ENCODE measurements around the gene ZNF41.
"Not testable (repeated sequence)": the region's sequence is repeated elsewhere in the genome, so short reads cannot be mapped to it uniquely, and the experiment has no call there.

ZNF41 gene

DNA sequence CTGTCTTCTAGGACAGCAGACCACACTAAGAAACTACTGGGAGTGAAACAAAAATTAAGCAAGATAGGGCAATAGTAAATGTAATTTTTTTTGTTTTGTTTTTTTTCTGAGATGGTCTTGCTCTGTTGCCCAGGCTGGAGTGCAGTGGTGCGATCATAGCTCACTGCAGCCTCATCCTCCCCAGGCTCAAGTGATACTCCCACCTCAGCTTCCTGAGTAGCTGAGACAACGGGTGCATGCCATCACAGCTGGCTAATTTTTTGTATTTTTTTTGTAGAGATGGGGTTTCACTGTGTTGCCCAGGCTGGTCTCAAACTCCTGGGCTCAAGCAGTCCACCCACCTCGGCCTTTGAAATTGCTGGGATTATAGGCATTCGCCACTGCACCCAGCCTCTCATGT, 9.1 kb upstream of the ZNF41 start:
- not testable (repeated sequence) for DNase-seq (ENCODE audit: low read depth in 2 of 2)

DNA sequence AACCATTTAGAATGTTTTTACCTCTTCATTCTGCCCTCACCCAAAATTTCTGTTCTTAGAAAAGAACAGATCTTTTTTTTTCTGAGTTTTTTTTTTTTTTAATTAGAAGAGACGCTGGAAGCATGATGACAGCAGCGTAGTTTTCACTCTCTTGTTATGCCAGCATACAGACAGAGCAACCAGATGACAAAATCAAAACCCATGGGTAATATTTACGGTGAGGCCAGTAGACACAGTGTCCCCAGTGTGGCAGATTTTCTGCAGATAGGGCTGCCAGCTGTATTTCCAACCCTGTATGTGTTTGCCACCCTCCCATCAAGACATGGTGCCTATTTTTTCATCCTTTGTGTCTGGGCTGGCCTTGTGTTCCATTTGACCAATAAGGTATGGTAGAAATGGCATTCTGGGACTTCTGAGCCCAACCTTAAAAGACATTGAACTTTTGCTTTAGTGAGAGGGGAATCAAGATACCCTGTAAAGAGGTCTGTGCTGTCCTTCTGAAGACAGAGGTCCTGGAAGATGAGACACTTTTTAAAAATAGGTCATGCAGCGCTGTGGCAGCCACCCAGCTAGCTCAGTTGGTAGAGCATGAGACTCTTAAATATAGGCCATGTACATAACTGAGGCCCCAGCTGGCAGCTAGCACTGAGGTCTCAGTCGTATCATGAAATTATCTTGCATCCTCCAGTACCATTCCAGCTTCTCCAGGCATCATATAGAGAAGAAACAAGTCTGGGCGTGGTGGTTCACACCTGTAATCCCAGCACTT, 6.7 kb upstream of the ZNF41 start:
- no peak for DNase-seq (ENCODE audit: low read depth in 2 of 2)

DNA sequence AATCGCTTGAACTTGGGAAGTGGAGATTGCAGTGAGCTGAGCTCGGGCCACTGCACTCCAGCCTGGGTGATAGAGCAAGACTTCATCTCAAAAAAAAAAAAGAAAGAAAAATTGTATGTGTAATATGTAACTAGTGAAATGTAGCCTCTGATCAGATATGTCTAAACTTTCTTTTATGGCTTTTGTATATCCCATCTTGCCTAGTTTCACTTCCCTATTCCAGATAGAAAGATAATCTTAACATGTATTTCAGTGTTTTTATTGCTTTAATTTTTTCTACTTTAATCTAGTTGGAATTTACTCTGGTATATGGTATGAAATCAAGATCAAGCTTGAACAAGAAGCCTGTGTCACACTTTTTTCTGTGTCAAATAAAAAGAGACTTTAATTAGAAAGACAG, 1.9 kb upstream of the ZNF41 start:
- DNase-seq (ENCODE audit: low read depth in 2 of 2): no peak

DNA sequence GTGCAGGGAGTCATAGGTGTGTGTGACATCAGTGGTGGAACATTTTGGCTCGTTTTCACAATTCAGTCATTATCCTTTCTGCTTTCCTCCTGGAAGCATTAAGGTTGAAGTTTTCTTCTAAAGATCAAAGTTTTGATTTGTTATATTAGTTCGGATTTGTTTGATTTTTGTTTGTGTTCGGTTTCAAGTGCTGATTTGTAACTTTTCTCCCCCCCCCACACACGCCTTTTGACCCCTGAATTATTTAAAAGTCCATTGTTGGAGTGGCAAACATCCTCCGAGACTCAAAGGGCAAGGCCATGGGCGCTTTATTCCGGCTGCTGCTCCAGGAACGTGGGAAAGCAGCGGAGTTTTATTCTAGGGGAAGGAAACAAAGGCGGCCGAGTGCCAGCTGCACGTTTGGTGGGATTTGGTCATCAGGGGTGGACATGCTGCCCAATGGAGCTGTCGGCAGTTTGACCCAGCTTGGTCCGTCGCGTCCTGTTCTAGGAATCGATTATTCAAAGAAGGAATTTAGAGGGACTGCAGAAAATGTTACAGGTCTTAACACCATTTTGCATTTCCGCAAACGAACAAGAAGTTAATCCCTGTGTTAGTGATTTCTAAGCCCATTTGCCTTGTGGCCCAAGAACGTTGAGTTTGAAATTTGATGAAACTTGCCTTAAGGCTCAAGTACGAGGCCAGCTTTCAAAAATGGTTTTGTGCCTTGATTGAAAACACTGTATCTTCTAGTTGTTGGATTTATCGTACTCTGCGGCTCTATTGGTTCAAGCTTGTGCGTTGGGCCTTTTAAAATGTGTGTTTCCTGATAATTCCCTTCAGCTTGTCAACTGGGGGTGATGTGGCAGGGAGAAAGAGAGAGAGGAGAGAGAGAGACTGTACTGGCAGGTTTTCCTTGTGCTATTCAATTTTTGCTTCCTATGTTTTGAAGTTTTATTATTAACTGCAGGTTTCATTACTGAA, 565 bp upstream of the ZNF41 start:
- DNase-seq (ENCODE audit: low read depth in 2 of 2): no peak

DNA sequence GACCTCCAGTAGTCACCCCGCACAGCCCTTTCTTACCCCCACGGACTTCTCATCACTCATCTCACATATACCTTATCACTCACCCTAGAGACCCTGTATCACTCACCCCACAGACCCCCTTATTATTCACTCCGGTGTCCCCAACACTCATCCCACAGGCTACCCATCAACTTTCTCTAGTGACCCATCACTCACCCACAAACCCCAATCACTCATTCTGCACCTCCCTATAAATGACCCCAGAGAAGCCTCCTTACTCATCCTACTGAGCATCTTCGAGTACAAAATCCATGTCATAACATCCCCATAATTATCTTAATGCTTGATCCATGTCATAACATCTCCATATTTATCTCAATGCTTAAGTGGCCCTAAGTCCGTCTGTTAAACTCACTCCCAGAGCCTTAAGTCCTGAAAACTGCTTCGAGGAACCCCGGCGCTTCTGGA, 934 bp downstream of the ZNF41 start:
- DNase-seq (ENCODE audit: low read depth in 2 of 2): peak in 1 of 2 donors; percentile 4

DNA sequence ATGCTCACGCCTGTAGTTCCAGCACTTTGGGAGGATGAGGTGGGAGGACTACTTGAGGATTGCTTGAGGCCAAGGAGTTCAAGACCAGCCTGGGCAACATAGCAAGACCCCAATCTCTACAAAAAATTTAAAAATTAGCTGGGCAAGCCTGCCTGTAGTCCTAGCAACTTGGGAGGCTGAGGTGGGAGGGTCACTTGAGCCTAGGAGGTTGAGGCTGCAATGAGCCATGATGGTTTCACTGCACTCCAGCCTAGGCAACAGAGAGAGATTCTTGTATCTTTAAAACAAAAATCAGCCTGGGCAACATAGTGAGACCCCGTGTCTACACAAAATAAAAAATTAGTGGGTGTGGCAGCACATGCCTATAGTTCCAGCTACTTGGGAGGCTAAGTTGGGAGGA, 1.9 kb downstream of the ZNF41 start:
- DNase-seq (ENCODE audit: low read depth in 2 of 2): no peak

DNA sequence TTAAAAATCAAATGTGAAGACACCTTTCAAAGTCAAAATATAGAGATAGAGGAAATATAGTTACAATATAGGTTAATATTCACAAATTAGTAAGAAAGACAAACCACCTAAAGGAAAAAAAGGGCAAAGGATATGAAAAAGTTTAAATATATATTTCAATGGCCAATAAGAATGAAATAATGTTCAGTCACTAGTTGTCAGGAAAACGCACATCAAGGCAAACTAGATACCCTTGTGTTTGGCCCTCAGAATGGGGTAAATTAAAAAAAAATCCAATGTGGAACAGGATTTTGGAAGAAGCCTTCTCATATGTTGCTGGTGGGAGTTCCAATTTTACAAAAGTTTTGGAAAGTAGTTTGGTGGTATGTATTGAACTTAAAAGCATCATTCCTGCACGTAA, 2.4 kb downstream of the ZNF41 start:
- DNase-seq (ENCODE audit: low read depth in 2 of 2): no peak

DNA sequence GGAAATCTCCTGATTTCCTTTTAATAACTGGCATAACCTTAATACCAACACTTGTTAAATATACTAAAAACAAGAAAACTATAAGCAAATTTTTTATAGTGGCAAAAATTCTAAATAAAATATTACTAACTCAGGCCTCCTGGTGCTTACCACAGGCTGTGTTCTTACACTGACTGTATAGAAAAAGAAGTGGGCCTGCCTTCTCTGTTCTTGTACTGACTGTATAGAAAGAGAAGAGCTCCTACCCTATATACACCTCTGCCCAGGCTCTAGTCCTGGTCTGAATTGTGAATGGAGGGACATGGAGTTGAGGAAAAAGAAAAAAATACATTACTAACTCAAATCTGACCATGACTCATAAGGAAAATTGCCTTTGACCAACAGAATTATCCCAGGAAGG, 7.5 kb downstream of the ZNF41 start:
- no peak for DNase-seq (ENCODE audit: low read depth in 2 of 2)

DNA sequence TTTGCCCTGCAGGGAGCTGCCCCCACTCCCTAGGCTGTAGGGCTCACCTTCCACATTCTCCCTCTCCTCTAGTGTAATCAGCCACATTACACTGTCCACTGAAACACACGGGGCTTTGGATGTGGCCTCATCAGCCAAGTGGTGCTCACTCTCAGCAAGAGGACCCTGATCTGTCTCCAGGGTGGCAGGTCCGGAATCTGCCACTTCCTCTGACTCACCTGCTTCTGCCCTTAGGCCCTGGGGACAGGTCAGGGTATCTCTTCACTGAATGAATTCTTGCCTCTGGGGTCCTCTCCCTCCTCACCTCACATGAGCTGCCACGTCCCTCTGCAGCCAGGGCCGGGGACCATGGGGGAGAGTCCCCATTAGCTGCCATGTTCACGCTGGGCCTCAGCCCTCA, 15.9 kb downstream of the ZNF41 start:
- DNase-seq (ENCODE audit: low read depth in 2 of 2): no peak

DNA sequence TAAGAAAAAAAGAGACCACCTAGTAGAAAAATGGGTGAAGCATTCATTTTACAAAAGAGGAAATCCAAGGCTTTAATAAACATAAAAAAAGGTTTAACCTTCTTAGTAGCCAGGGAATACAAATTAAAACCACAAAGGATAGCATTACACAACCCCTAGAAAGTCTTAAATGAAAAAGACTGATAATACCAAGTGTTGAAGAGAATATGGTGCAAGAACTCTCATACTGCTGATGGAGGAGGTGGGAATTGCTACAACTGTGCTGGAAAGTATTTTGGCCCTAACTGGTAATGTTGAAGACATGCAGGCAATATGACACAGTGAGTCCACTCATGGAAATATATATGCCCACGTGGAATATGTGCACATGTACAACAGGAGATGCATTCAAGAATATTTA, 22.5 kb downstream of the ZNF41 start:
- no peak for DNase-seq (ENCODE audit: low read depth in 2 of 2)

DNA sequence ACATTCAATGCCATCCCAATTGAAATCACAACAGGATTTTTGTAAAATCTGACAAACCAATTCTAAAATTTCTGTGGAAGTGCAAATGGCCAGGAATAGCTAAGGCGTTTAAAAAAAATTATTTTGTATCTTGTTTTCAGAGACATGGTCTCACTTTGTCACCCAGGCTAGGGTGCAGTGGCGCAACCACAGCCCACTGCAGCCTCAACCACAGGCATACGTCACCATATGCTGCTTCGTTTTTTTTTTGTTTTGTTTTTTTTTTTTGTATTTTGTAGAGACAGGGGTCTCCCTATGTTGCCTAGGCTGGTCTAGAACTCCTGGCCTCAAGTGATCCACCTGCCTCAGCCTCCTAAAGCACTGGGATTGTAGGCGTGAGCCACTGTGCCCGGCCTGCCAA, 24.5 kb downstream of the ZNF41 start:
- DNase-seq (ENCODE audit: low read depth in 2 of 2): no peak

DNA sequence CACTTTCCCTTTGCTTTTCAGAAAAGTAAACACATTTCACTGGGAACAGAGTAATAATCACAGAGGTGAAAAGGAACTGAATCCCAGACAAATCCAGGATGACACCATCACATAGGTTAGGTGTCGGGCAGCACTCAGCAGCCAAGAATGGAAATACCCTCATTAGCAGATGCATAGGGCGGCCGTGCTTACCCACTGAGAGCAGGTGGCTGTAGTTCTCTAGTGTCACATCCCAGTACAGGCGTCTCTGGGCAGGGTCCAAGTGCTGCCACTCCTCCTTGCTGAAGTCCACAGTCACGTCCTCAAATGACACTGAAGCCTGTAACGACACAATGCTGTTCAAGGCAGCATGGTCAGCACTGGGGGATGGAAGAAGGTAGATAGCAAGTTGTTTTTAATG, 26.9 kb downstream of the ZNF41 start:
- no peak for DNase-seq (ENCODE audit: low read depth in 2 of 2)

DNA sequence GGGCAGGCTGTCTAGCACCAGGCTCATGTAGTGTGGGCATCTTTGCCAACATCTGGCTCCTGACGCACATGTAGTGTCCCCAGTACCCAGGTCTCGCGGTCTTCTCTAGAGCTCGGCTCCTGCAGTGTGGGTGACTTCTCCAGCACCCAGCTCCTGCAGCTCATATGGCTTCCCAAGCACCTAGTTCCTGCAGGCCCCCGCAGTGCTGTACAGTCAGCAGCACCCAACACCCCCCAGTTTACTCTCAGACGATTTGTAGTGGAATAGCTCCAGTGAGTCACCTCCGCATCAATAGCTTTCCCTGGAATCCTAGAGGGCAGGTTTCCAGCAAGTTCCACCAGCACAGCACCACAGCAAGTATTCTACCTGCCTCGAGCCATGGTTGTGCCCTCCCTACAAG, 30.9 kb downstream of the ZNF41 start:
- no peak for DNase-seq (ENCODE audit: low read depth in 2 of 2)

DNA sequence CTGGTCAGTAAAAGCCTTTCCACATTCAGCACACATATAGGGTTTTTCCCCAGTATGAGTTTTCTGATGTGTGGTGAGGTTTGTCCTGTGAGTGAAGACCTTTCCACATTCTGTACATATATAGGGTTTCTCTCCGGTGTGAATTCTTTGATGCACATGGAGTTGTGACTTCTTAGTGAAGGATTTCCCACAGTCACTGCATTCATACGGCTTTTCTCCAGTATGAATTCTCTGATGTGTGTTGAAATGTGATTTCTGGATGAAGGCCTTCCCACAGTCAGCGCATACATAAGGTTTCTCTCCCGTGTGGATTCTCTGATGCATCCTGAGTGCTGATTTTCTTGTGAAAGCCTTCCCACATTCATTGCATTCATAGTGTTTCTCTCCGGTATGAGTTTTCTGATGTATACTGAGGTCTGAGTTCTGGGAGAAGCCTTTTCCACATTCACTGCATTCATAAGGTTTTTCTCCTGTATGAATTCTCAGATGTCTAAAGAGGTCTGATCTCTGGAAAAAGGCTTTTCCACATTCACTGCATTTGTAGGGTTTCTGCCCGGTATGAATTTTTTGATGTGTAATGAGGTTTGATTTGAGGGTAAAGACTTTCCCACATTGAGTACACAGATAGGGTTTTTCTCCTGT, 34.7 kb downstream of the ZNF41 start:
- DNase-seq (ENCODE audit: low read depth in 2 of 2): no peak

DNA sequence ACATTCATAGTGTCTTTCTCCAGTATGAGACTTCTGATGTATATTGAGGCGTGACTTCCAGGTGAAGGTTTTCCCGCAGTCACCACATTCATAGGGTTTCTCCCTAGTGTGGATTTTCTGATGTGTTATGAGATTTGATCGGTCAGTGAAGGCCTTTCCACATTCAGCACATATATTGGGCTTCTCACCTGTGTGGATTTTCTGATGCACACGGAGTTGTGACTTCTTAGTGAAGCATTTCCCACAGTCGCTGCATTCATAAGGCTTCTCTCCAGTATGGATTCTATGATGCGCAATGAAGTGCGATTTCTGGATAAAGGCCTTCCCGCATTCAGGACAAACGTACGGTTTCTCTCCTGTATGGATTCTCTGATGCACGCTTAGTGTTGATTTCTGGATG, 35.4 kb downstream of the ZNF41 start:
- no peak for DNase-seq (ENCODE audit: low read depth in 2 of 2)

DNA sequence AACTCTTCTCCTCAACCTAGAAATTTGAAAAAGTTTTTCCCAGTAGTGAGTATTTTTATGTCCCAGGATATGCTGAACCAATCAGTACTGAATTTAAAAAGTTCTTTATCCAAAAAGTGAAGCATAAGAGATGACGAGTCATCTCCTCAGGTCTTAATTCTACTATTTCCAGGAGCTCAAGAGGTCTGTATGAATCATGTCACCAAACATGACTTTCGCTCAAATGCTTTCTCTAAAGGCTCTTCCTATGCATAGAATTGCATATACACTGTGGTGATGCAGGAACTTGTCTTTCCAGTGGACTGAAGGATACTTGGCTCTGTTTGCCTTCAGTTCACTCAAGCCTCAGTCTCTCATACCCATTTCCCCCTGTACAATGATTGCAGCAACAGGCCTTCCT, 36.1 kb downstream of the ZNF41 start:
- DNase-seq (ENCODE audit: low read depth in 2 of 2): no peak

DNA sequence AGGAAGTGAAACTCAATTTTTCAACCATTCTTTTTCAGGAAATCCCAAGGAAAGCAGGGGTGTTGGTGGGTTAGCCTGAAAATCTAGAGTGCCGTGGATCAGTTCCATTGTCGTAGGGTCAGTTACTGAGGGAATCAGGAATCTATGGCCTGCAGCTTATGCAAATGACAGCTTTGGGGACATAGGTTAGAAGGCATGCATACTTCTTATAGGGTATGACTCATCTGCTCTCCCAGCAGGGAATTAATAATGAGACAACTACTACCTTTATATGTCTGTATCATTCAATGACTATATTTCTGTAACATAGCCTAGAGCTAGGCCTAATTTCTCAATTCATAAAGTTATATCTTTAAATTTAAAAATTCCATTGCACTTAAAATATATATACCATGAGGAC, 36.6 kb downstream of the ZNF41 start:
- no peak for DNase-seq (ENCODE audit: low read depth in 2 of 2)

DNA sequence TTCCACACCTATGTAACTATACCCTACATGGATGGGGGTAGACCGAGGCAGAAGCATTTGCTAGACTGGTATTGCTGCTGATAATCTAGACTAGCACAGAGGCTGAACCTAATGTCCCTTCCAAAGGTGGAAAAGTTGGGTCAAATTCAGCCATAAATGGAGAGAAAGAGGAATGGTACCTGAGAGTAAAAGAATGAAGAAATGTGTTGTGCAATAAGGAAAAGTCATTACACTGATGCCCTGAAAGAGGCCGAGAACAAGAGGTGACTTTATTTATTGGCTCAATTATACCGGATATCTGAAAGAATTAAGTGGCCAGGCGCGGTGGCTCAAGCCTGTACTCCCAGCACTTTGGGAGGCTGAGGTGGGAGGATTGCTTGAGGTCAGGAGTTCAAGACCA, 52.1 kb downstream of the ZNF41 start:
- no peak for DNase-seq (ENCODE audit: low read depth in 2 of 2)

DNA sequence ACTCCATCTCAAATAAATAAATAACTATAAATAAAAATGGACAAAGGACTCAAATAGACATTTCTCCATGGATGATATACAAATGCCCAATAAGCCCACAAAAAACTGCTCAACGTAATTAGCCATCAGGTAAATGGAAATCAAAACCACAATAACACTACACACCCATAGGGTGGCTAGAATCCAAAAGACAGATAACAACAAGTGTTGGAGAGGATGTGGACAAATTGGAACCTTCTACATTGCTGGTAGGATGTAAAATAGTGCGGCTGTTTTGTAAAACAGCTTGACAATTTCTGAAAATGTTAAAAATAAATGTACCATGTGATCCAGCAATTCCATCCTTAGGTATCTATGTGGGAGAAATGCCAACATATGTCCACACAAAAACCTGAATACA, 60.6 kb downstream of the ZNF41 start:
- no peak for DNase-seq (ENCODE audit: low read depth in 2 of 2)

DNA sequence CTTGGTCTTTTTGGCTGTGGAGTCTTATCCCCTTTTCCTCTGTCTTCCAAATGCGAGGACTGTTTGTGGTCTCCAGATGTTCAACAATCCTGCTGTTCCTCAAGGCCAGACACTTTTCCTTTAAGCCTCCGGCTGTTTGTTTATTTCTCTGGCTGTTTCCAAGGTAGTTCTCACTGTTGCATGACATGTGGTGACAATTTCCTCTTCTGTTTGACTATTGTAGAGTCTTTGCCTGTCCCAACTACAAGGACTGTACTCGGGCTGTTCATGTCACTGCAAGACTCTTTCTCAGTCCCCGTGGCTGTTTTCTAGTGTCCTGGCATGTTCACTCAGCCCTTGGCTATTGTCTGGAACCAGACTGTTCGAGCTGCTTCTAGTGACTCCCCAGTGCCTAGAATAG, 62.1 kb downstream of the ZNF41 start:
- no peak for DNase-seq (ENCODE audit: low read depth in 2 of 2)

DNA sequence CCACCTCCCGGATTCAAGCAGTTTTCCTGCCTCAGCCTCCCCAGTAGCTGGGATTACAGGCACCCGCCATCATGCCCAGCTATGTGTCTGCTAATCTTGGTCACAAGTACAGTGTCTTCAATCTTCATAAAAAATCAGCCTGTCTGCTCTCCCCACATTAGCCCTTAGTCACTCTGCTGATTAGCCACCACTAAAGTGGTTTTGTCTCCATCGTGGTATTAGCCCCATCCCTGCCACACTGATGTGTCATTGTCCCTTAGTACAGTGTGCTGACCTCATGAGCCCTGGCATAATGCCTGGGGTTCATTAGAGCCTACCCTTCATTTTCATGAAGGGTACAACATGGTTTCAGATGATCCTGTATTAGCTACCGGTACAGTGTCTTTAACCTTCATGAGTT, 62.8 kb downstream of the ZNF41 start:
- DNase-seq (ENCODE audit: low read depth in 2 of 2): no peak

DNA sequence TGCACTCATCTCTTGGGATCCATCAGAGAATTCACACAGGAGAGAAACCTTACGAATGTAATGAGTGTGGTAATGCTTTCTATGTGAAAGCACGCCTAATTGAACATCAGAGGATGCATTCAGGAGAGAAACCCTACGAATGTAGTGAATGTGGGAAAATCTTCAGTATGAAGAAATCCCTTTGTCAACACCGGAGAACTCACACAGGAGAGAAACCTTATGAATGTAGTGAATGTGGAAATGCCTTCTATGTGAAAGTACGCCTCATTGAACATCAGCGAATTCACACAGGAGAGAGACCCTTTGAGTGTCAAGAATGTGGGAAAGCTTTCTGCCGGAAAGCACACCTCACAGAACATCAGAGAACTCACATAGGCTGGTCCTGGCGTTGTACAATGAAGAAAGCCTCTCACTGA, 69.8 kb downstream of the ZNF41 start:
- DNase-seq (ENCODE audit: low read depth in 2 of 2): no peak
